ENCODE results near the gene STMP1.

GRCh38 chr7:135712796-135713195 is 50.5 kb downstream of the STMP1 start:
- no peak for TF ChIP-seq CTCF (IDR thresholded peaks at IDR 0.05)
- no peak for TF ChIP-seq POLR2A (IDR thresholded peaks at IDR 0.05)

Data from lower leg skin (tissue), 3 donors.